Measurements from ENCODE around the gene STAG1.

STAG1 gene

DNA sequence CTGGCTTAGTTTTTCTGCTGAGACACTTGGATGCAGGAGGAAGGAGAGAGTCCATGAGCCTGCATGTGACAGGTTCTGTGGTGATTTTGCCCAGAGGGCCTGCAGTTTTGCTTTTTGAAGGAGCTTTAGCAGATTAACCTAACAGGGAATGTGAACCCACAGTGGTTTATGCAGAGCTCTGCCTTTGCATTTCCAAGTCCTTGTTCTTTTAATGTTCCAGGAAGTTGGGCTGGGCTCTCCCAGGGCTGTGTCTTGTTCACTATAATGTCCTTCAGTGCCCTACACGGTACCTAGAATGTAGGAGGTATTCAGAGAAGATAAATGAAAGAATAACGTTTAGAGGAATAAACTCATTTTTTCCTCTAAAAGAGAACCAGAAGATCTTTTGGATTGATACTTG, 451.7 kb downstream of the STAG1 start:
- DNase-seq, result no peak

DNA sequence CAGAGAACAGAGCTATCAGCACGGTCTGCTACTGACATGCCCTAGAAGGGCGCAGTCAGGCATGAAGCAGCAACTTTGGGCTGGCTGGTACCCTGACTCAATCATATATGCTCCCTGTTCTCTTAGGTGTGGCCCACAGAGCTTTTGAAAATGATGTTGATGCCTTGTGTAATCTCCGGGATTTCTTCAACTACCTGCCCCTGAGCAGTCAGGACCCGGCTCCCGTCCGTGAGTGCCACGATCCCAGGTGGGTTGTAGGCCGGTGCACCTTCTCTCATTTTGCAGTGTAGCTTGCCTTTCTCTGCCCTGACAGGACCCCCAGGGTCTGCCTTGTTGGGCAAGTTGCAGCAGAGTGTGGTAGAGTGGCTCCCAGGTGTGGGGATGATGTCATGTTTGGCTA, 454.4 kb downstream of the STAG1 start:
- no peak for DNase-seq

DNA sequence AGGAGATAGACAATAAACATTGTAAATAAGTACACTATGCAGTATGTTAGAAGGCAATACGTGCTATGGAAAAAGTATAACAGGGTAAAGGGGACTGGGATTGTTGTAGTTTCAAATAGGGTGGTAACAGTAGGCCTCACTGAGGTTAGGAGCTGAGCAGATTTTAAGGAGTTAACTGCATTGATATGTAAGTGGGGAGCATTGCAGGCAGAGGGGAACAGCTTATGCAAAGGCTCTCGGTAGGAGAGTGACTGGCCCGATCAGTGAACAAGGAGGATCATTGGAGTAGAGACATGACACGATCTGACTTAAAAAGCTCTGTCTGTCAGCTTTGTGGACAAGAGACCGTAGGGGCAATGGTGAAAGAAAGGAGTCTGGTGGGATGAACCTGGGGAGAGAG, 455.2 kb downstream of the STAG1 start:
- no peak for DNase-seq

DNA sequence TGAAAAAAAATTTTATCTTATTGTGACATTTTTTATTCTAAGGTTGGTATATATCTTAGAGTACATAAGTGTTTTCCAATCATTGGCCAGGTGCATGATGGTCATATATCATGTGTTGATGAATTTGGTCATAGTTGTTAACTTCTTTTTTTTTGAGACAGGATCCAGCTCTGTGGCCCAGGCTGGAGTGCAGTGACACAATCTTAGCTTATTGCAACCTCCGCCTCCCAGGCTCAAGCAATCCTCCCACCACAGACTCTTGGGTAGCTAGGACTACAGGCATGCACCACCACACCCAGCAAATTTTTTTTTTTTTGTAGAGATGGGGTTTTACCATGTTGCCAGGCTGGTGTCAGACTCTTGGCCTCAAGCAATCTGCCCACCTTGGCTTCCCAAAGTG, 458.0 kb downstream of the STAG1 start:
- DNase-seq, result no peak

DNA sequence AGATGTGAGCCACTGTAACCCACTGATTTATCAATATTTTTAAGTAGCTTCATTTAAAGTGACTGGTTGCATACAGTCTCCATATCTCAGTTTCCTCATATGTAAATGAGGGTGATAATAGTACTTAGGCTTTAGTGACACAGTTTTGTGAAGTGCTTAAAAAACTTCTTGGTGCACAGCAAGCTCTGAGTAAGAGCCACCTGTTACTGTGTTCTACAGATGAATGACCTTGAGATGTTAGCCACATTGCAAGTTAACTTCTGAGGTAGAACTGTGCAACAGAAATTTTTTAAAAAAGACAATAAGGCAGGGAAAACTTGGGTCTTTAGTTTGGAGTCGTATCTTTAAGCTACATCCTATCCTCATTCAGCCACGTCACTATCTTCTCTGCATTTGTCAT, 458.9 kb downstream of the STAG1 start:
- DNase-seq, result no peak

DNA sequence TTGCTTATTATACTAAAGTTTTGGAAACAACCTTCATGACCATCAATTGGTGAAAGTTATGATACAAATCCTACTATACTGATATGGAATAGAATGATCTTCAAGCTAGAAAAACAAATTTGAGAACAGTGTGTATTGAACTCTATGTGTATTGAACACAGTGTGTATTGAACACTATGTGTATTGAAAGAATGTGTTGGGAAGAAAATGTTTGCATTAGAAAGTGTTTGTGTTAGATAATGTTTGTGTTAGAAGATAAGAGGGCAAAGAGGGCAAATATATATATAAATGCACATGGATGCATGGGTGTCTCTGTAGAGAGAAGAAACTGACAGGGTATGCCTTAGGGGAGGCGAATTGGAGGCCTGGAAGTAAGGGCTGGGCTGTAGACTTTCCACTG, 459.7 kb downstream of the STAG1 start:
- no peak for DNase-seq

DNA sequence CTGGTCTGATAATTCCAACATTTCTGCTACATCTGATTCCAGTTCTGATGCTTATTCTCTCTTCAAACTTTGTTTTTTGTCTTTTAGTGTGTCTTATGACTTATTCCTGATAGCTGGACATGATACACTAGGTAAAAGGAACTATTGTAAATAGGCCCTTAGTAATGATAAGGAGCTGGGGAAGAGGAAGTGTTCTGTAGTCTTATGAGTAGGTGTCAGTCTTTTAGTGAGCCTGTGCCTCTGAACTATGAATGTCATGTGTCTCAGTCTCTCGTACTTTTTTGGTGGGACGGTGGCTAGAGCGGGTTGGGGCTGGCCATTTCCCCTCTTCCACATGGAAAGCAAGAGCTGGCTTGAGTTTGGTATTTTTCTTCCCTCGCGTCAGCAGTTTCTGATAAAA, 460.9 kb downstream of the STAG1 start:
- no peak for DNase-seq
